ENCODE data around the gene SPATA6.
"Not testable (repeated sequence)": the region's sequence is repeated elsewhere in the genome, so short reads cannot be mapped to it uniquely, and the experiment has no call there.

Gene SPATA6

DNA sequence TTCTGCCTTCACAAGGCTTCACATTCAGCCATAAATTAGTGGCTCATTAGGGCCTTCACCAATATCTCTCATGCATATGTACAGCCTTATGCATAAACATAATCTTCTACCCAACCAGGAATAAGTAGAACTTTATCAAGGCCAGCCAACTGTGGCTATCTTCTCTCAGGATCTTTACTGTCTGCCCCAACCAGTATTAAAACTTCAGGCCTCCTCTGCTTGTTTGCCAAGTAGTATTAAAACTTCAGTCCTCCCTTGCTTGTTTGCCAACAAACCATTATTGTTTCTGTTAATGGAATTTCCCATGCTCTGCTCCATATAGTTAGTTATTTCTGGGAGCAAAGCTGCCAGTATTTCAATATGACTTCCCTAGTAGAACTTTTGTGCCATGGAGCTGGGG lies 169.4 kb downstream of the SPATA6 start:
- DNase-seq = no peak
- H3K4me3 ChIP-seq = no peak overlapping the region
- H3K27ac ChIP-seq = no peak overlapping the region
- no peaks in the 10 kb centered on the region for H3K27me3 ChIP-seq
- peaks cover 4 to 45% (median 12%) of the 10 kb centered on the region in 3 donors for H3K36me3 ChIP-seq
- no peaks in the 10 kb centered on the region for H3K4me1 ChIP-seq
- peaks cover 0 to 8% (median 0%) of the 10 kb centered on the region in 3 donors for H3K9me3 ChIP-seq
- intact Hi-C loops (cut with DNase I; ENCODE audit: low total_unique reads) = no loop called here
- TF ChIP-seq, protein P1, sequence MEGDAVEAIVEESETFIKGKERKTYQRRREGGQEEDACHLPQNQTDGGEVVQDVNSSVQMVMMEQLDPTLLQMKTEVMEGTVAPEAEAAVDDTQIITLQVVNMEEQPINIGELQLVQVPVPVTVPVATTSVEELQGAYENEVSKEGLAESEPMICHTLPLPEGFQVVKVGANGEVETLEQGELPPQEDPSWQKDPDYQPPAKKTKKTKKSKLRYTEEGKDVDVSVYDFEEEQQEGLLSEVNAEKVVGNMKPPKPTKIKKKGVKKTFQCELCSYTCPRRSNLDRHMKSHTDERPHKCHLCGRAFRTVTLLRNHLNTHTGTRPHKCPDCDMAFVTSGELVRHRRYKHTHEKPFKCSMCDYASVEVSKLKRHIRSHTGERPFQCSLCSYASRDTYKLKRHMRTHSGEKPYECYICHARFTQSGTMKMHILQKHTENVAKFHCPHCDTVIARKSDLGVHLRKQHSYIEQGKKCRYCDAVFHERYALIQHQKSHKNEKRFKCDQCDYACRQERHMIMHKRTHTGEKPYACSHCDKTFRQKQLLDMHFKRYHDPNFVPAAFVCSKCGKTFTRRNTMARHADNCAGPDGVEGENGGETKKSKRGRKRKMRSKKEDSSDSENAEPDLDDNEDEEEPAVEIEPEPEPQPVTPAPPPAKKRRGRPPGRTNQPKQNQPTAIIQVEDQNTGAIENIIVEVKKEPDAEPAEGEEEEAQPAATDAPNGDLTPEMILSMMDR (IDR thresholded peaks at IDR 0.05) = no peak

DNA sequence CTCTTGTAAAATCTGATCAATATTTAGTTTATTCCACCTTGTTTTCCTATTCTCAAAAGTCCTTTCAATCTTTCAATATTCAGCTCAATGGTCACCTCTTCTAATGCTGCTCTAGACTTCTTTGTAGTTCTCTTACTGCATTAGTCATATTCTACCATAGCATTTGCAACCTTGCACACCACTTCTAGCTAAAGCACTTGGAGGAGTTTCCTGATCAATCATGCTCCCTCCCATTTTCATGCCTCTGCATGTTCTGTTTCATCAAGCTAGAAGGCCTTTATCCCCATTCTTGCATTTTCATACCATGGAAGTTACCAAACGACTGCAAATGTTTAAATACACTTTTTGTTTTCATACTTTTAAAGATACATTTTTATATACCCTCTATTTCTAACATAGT lies 177.3 kb downstream of the SPATA6 start:
- DNase-seq = no peak
- H3K4me1 ChIP-seq = no peaks in the 10 kb centered on the region
- H3K36me3 ChIP-seq = peaks cover 0 to 13% (median 0%) of the 10 kb centered on the region in 3 donors
- TF ChIP-seq, protein P1 (IDR thresholded peaks at IDR 0.05) = no peak
- no peaks in the 10 kb centered on the region for H3K9me3 ChIP-seq
- no peaks in the 10 kb centered on the region for H3K27me3 ChIP-seq
- no peak overlapping the region for H3K27ac ChIP-seq
- intact Hi-C loops (cut with DNase I; ENCODE audit: low total_unique reads) = no loop called here
- H3K4me3 ChIP-seq = no peak overlapping the region

DNA sequence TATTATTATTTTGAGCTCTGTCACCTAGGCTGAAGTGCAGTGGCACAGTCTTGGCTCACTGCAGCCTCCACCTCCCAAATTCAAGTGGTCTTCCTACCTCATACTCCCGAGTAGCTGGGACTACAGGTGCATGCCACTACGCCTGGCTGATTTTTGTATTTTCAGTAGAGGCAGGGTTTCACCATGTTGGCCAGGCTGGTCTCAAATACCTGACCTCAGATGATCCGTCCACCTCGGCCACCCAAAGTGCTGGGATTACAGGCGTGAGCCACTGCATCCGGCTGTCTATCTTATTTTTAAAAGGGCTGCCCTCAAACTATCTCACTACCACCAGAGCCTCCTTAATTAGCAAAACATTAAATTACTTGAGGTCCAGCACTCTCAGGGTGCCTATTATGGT lies 177.9 kb downstream of the SPATA6 start:
- H3K4me3 ChIP-seq; intact Hi-C loops (cut with DNase I; ENCODE audit: low total_unique reads); DNase-seq; H3K4me1 ChIP-seq; H3K27me3 ChIP-seq; H3K27ac ChIP-seq; H3K9me3 ChIP-seq: not testable (repeated sequence)
- peaks cover 0 to 12% (median 0%) of the 10 kb centered on the region in 3 donors for H3K36me3 ChIP-seq

DNA sequence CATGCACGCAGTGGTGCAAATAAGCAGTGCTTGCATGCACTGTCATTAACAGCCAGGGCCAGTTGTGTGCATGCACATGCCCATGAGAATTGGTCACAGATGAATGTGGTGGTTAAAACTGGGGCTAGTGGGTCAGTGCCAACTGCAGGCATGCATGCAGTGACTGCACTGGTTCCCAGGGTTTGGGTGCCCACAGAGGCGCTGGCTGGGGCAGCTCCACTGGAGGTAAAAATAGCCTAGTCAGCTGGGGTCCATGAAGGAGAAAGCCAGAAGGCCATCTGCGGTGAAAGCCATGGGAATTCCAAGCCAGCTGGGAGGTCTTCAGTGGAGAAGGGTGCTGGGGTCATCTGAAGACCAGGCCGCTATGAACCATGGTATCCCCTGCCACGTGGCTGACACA lies 179.3 kb downstream of the SPATA6 start:
- intact Hi-C loops (cut with DNase I; ENCODE audit: low total_unique reads) = no loop called here
- TF ChIP-seq, protein P1 (IDR thresholded peaks at IDR 0.05) = no peak
- Histone ChIP-seq H3K36me3 (no peaks in the 10 kb centered on the region), H3K27ac (no peak overlapping the region), H3K27me3 (no peaks in the 10 kb centered on the region), H3K4me3 (no peak overlapping the region), H3K4me1 (no peaks in the 10 kb centered on the region), H3K9me3 (no peaks in the 10 kb centered on the region)
- DNase-seq = no peak

DNA sequence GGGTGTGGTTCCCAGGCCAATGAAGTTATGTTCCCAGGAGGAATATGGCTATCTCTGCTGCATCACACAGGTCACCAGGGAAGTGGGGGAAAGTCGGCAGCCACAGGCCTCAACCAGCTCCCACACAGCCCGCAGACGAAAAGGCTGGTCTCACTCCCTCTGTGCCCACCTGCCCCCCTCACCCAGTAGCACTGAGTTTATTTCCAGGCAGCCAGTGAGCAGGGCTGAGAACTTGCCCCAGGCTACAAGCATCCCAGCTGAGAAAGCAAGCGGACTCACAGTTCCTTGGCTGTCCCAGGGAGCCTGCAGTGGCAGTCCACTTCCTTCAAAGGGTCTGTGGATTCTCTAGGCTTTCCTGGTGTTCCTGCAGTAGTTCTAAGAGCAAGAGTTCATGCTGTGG lies 180.6 kb downstream of the SPATA6 start:
- Histone ChIP-seq H3K36me3 (no peaks in the 10 kb centered on the region), H3K9me3 (no peaks in the 10 kb centered on the region), H3K27ac (no peak overlapping the region), H3K4me1 (no peaks in the 10 kb centered on the region), H3K4me3 (no peak overlapping the region), H3K27me3 (no peaks in the 10 kb centered on the region)
- DNase-seq = no peak
- TF ChIP-seq, protein P1 (IDR thresholded peaks at IDR 0.05) = no peak
- intact Hi-C loops (cut with DNase I; ENCODE audit: low total_unique reads) = no loop called here

DNA sequence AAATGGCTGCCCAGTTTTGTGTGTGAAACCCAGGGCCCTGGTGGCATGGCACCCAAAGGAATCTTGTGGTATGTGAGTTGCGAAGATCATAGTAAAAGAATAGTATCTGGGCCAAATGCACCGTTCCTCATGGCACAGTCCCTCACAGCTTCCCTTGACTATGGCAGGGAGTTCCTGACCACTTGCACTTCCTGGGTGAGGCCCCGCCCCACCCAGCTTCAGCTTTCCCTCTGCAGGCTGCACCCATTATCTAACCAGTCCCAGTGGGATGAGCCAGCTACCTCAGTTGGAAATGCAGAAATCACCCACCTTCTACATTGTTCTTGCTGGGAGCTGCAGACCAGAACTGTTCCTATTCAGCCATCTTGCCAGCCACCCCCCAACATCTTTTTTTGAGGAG lies 186.5 kb downstream of the SPATA6 start:
- no peak overlapping the region for H3K4me3 ChIP-seq
- intact Hi-C loops (cut with DNase I; ENCODE audit: low total_unique reads) = no loop called here
- peaks cover 0 to 13% (median 0%) of the 10 kb centered on the region in 3 donors for H3K9me3 ChIP-seq

DNA sequence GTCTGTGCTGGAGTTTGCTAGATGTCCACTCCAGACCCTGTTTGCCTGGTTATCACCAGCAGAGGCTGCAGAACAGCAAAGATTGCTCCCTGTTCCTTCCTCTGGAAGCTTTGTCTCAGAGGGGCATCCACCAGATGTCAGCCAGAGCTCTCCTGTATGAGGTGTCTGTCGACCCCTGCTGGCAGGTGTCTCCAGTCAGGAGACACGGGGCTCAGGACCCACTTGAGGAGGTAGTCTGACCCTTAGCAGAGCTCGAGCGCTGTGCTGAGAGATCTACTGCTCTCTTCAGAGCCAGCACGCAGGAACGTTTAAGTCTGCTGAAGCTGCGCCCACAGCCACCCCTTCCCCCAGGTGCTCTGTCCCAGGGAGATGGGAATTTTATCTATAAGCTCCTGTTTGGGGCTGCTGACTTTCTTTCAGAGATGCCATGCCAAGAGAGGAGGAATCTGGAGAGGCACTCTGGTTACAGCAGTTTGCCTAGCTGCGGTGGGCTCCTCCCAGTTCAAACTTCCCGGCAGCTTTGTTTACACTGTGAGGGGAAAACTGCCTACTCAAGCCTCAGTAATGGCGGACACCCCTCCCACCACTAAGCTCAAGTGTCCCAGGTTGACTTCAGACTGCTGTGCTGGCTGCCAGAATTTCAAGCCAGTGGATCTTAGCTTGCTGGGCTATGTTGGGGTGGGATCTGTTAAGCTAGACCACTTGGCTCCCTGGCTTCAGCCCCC lies 187.1 kb downstream of the SPATA6 start:
- H3K4me1 ChIP-seq; H3K36me3 ChIP-seq; H3K27ac ChIP-seq; intact Hi-C loops (cut with DNase I; ENCODE audit: low total_unique reads); DNase-seq; H3K4me3 ChIP-seq; H3K27me3 ChIP-seq: not testable (repeated sequence)
- peaks cover 0 to 13% (median 0%) of the 10 kb centered on the region in 3 donors for H3K9me3 ChIP-seq

More for the DNA sequence above, 186.5 kb downstream of the SPATA6 start:
- Histone ChIP-seq H3K27ac (no peak overlapping the region), H3K36me3 (no peaks in the 10 kb centered on the region), H3K4me1 (no peaks in the 10 kb centered on the region), H3K27me3 (no peaks in the 10 kb centered on the region)
- DNase-seq = no peak
- TF ChIP-seq, protein P1 (IDR thresholded peaks at IDR 0.05) = no peak

DNA sequence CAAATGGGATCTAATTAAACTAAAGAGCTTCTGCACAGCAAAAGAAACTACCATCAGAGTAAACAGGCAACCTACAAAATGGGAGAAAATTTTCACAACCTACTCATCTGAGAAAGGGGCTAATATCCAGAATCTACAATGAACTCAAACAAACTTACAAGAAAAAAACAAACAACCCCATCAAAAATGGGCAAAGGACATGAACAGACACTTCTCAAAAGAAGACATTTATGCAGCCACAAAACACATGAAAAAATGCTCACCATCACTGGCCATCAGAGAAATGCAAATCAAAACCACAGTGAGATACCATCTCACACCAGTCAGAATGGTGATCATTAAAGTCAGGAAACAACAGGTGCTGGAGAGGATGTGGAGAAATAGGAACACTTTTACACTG lies 189.7 kb downstream of the SPATA6 start:
- peaks cover 0 to 13% (median 0%) of the 10 kb centered on the region in 3 donors for H3K9me3 ChIP-seq
- H3K4me1 ChIP-seq; H3K36me3 ChIP-seq; DNase-seq; intact Hi-C loops (cut with DNase I; ENCODE audit: low total_unique reads); H3K4me3 ChIP-seq; H3K27me3 ChIP-seq; H3K27ac ChIP-seq: not testable (repeated sequence)

DNA sequence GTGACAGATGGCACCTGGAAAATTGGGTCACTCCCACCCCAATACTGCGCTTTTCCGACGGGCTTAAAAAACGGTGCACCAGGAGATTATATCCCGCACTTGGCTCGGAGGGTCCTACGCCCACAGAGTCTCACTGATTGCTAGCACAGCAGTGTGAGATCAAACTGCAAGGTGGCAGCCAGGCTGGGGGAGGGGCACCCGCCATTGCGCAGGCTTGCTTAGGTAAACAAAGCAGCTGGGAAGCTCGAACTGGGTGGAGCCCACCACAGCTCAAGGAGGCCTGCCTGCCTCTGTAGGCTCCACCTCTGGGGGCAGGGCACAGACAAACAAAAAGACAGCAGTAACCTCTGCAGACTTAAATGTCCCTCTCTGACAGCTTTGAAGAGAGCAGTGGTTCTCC lies 194.6 kb downstream of the SPATA6 start:
- H3K27me3 ChIP-seq; H3K4me1 ChIP-seq; intact Hi-C loops (cut with DNase I; ENCODE audit: low total_unique reads); H3K36me3 ChIP-seq; H3K27ac ChIP-seq; H3K9me3 ChIP-seq; H3K4me3 ChIP-seq; DNase-seq: not testable (repeated sequence)

Data from tibial artery (tissue), 4 donors.